ENCODE data around the gene CNNM1. TPM values are rescaled to one million over a fixed set of nuclear protein-coding genes. Genes with fewer than 3 reads are reported as not detected.

Gene CNNM1
- 0.22 TPM for polyA plus RNA-seq (2013, experiment 1 of 2; ENCODE audit: insufficient read length)
- 0.25 TPM for polyA plus RNA-seq (2013, experiment 2 of 2; ENCODE audit: insufficient read length)

DNA sequence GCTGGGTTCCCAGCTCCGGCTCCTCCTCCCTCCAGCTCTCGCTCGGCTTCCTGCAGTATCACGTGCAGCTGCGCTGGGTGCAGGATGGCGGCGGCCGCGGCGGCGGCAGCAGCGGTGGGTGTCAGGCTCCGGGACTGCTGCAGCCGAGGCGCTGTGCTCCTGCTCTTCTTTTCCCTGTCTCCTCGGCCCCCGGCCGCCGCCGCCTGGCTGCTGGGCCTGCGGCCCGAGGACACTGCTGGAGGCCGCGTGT, at the start of gene CNNM1:
CNNM1 (plus strand) TSS at position 53 of the 250 bp plus-strand sequence; CDS start at position 85, 32 bp downstream.
- DNase-seq, result peak; percentile 9

DNA sequence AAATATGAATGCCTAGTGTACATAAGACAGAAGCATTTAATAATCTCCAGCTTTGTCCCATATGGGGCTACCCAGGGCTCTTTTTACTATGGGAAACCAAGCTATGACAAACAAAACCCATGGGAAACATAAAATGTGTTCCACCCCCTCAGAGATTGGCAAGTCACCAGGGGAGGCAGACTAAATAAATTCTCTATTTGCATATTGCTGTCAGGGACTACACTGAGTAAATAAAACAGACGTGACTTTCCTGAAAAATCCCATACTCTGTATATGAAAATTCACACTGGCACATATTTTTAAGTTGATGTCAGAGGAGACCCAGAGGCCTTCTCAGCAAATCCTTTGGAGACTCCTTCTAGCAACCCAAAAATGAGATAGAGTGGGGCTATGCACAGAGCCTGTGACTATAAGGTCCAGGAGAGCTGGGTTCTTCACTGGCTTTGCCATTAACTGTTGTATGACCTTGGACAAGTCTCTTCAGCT, 49.5 kb upstream of the CNNM1 start:
- peak; percentile 60 for DNase-seq

DNA sequence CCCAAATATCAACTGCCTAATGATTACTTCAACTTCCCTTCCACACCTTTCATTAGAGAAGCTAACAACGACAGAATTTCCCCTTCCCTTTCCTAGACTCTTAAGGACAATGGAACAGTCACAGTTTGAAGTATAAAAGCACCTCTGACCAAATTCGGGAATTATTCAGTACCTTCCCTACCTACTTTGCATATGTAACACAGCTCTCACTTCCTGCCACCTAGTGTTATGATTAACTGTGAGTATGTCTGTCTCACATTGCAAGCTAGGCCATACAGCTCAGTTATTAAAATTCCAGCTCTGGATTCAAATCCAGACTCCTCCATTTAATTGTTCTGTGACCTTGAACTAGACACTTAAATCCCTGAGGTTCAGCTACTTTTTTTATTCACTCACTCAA, 48.7 kb upstream of the CNNM1 start:
- no peak for DNase-seq

DNA sequence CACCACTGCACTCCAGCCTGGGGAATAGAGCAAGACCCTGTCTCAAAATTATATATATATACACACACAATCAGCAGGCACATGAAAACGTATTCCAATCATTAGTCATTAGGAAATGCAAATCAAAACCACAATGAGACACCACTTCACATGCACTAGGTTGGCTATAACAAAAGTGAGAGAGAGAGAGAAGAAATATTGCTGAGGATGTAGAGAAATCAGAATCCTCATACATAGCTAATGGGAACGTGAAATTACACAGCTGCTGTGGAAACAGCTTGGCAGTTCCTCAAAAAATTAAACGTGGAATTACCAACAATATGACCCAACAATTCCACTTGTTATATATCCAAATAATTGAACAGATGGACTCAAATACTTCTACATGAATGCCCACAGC, 43.3 kb upstream of the CNNM1 start:
- peak; percentile 66 for DNase-seq

DNA sequence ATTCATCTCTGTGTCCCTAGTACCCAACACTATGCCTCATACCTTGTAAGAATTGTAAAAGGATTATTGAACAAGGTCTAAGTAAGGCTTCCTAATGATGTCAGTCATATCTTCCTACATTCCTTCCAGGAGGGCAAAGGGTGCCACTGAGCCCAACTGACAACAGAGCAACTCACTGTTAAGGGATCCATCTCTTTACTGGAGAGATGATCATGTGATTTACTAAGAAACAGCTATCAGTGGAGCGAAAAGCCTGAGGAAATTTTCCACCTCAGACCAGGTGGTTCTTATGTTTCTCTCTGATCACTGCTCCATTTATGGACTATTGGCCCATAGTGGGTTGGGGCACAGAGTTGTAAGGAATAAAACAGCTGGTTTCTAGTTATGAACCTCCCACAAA, 38.9 kb upstream of the CNNM1 start:
- DNase-seq, result no peak

DNA sequence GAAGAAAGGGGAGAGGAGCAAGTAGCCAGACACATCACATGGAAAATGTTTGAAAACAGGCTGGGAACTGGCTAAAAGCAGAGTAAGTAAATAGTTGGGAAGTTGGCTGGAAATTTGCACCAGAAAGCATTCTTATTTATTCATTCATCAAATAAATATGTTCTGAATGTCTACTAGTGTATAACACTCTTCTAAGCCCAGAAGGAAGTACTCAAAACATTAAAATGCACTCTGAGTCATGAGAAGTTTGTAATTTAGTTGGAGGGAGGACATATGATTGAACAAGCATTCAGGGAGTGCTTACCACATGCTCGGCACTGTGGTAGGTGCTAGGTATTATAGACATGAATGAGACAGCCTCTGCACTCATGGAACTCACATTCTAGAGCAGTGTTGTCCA, 37.0 kb upstream of the CNNM1 start:
- peak; percentile 87 for DNase-seq

DNA sequence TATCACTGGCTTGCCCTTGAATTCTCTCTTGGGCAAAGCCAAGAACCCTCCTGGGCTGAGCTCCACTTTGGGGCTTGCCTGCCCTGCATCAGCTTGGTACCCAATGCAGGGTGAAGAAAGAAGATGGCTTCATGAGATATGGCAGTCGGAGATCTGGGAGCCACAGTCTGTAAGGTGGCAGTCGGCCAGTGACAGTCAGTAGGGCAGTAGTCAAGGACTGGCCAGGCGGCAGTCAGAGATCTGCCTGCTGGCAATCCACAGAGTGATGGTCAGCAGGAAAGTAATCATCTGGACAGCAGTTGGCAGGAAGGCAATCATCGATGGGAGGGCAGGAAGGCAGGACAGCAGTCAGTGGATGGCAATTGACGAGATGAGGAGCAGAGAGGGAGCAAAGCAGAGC, 32.6 kb upstream of the CNNM1 start:
- no peak for DNase-seq

DNA sequence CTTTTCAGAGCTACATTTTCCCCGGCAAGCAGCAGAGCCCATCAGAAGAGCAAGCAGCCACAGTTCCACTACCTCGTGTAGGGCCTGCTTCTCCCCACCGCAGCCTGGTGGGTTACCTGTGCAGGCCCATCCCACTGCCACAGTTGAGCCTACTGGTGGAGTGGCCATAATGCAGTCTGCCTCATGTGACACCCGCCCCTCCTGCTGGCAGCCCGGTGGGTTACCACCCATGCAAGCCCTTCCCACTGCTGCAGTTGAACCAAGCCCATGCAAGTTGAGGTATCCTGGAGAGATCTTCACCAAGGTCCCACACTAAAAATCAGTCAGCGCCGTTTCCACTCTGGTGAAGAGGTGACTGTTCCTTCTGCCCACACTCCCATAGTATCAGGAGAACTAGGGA, 32.1 kb upstream of the CNNM1 start:
- no peak for DNase-seq

DNA sequence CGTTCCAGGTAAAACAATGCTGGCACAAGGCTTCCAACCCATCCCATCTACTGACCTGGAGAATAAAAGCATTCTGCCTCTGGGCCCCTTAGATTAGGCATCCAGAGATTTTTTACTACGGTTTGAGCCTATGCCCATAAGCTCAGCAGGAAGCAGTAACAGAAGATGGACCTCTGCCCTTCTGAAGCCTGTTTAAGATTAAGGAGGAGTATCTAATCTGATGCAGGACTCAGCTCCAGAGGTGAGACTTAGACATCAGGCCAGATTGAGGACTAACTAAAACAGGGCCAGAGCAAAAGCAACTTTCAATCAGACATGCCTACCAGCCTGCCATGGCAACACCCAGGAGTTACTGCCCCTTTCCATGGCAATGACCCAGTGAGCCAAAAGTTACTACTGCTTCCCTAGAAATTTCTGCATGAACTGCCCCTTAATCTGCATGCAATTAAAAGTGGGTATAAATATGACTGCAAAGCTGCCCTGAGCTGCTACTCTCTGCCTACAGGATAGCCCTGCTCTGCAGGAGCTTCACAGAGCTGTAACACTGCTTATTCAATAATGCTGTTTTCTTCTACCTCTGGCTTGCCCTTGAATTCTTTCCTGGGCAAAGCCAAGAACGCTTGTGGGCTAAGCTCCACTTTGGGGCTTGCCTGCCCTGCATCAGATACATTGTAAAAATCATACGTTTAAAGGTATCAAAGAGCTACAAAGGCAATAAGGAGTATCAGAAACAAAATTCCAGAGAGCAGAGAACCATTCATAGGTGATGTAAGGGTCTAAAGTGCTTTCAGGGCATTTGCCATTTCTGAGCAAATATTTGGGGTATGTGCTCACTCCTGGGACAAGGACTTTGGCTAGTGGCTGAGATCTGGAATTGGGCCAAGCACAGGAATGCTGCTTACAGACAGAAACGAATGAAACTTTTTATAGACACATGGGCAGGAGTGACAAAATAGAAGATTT, 25.0 kb upstream of the CNNM1 start:
- peak; percentile 54 for DNase-seq

DNA sequence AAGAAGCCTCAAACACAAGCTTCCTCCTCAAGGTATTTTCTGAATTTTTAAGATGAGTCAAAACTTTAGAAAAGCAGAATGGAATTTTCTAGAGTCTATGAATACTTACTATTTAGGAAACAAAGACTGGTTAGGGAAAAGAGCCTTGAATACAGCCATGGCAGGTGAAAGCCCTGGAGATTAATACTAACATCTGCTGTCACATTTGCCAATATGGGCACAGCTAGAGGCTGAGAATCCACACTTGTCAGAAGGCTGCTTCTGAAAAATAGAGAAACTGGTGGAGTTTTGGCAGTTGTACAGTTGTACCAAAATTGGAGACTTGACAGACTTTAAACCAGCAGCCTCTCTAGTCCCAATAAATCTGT, 24.3 kb upstream of the CNNM1 start:
- DNase-seq, result no peak

DNA sequence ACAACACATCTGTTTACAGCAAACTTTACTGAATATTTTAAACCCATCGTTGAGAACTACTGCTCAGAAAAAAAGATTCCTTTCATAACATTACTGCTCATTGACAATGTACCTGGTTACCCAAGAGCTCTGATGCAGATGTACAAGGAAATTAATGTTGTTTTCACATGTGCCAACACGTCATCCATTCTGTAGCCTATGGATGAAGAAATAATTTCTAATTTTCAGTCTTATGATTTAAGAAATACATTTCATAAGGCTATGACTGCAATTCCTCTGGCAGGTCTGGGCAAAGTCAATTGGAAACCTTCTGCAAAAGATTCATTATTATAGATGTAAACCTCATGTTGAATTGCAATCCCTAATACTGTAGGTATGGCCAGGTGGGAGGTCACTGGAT, 16.7 kb upstream of the CNNM1 start:
- no peak for DNase-seq

DNA sequence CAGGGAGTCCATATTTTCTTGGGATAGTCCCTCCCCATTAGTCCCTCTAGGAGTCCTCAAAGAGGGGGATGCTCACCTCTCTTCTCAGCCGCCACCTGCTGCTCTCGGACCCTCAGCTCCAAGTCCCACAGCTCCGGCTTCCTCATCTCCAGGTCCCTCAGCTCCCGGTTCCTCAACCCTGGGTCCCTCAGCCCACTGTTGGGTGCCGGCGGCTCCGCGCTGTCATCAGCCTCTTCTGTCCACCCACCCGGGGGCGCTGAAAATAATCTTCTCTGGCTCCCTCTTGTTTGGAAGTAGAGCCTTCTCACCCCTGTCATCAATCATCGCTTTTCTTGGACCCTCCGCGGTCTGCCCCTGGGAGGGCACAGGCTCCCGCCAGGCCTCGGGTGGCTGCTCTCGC, 13.3 kb upstream of the CNNM1 start:
- DNase-seq, result no peak

DNA sequence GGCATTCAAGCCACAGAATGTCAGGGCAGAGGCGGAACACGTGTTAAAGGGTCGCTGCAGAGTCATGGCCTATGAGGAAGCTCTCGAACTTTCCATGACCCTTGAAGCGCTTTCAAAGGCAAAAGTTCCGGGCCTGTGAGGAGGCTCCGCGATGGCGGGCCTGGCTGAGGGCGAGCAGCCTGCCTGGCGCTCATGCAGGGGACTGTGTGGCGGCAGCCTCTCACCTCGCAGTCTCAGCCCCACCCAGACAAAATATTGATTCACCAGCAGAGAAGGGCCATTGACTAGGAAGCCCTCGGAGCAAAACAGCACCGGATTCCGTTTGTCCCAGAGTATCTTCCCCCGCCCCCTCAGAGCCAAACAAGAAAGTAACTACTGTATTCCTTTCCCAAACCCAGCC, 12.8 kb upstream of the CNNM1 start:
- DNase-seq, result no peak

DNA sequence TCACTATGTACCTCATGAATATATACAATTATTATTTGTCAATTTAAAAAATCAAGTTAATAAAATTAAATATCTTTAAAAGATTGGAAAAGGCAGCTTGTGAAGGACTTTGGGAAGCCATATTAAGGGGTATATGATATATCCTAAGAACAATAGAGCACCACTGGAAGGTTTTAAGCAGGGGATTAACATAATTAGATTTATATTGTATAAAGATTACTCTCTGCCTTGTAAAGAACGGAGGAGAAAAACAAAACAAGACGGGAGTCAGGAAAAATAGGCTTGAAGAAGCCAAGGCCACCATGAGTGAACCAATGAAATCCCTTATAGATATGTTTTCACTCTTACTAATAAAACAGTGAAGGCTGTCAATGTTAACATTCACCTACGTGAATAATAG, 11.1 kb upstream of the CNNM1 start:
- DNase-seq, result no peak

DNA sequence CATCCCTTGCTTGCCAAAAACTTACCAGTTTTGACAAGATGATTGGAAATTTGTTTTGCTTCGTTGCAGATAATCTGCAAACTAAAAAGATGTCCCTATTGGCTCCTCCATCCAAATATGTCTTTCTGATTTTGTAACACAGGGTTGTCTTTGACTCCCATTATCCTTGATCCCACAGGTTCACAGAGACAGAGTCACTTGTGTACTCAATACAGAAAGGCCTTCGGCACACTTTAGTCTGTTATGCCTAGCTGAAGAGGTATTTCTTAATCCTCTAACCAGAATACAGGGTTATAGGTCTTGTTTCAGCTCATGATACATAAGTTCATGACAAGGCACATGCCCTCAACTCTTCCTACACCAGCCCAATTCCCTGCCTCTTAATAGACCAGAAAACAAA, 10.7 kb upstream of the CNNM1 start:
- DNase-seq, result no peak

DNA sequence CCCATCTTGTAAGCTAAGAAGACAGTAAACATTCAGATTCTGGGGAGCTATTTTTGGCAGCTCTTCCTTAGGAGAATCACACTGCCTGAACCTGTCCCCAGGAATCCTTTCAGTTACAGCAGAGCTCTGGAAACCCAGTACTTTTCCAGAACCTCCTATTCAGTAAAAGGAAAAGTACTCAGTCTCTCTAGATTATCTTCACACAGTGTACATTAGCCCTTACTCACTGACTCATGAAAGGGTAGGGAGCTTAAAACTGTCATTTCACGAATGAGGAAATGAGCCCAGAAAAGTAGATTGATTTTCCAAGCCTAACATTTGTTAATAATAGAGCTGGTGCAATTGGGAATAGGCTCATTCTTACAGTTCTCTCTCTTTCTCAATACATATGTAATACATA, 3.9 kb upstream of the CNNM1 start:
- no peak for DNase-seq

DNA sequence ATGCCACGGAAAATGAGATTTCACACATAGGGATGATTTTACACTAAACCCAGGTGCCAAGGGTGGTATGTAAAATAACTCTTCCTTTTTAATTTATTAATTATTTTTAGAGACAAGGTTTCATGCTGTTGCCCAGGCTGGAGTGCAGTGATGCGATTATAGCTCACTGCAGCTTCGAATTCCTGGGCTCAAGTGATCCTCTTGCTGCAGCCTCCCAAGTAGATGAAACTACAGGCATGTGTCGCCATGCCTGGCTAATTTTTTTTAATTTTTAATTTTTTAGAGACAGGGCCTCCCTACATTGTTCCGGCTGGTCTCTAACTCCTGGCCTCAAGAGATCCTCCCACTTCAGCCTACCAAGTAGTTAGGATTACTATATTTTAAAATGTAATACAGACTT, 2.3 kb upstream of the CNNM1 start:
- DNase-seq, result no peak

DNA sequence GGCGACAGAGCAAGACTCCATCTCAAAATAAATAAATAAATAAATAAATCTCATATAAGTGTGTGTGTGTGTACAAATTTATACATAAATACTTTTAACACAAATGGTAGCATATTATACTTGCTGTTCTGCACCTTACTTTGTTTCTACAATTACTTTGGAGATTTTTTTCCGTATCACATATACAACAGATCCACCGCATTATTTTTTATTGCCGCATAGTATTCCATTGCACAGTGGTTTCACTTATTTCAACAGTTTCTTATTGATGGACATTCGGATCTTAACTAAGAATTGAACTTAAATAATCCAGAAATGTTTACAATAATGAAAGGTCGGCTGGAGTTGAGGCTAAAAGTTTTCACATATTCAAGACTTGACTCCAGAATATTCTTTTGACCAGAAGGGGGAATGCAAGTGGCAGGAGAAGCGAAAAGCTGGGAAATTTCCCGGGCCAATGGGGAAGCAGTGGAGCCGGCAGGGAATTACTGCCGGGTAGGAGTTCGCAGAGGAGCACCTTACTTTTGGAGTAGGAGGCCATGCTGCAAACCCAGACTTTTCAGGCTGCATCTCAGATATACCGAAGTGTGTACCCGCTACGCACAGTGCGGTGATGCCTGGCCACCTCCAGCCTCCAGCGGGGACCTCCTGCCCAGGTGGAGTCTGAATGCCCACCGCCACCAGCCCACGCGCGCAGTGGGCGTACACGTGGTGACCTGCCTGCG, 415 bp upstream of the CNNM1 start:
- peak; percentile 15 for DNase-seq

DNA sequence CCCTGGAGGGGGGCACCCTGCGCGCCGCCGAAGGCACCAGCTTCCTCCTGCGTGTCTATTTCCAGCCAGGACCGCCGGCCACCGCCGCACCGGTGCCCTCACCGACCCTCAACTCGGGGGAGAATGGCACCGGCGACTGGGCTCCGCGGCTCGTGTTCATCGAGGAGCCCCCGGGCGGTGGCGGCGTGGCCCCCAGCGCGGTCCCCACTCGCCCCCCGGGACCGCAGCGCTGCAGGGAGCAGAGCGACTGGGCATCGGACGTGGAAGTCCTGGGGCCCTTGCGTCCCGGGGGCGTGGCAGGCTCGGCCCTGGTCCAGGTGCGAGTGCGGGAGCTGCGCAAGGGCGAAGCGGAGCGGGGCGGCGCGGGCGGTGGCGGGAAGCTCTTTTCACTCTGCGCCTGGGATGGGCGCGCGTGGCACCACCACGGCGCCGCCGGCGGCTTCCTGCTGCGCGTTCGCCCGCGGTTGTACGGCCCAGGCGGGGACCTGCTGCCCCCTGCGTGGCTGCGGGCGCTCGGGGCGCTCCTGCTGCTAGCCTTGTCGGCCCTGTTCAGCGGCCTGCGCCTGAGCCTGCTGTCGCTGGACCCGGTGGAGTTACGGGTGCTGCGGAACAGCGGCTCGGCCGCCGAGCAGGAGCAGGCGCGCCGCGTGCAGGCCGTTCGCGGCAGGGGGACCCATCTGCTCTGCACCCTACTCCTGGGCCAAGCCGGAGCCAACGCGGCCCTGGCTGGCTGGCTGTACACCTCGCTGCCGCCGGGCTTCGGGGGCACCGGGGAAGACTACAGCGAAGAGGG, 594 bp downstream of the CNNM1 start:
- peak; percentile 24 for DNase-seq

DNA sequence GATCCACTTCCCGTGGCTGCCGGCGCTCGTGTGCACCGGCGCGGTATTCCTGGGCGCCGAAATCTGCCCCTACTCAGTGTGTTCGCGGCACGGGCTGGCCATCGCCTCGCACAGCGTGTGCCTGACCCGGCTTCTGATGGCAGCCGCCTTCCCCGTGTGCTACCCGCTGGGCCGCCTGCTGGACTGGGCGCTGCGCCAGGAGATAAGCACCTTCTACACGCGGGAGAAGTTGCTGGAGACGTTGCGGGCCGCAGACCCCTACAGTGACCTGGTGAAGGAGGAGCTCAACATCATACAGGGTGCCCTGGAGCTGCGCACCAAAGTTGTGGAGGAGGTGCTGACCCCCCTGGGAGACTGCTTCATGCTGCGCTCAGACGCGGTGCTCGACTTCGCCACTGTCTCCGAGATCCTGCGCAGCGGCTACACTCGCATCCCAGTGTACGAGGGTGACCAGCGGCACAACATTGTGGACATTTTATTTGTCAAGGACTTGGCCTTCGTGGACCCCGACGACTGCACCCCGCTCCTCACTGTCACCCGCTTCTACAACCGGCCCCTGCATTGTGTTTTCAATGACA, 1.3 kb downstream of the CNNM1 start:
- DNase-seq, result no peak

DNA sequence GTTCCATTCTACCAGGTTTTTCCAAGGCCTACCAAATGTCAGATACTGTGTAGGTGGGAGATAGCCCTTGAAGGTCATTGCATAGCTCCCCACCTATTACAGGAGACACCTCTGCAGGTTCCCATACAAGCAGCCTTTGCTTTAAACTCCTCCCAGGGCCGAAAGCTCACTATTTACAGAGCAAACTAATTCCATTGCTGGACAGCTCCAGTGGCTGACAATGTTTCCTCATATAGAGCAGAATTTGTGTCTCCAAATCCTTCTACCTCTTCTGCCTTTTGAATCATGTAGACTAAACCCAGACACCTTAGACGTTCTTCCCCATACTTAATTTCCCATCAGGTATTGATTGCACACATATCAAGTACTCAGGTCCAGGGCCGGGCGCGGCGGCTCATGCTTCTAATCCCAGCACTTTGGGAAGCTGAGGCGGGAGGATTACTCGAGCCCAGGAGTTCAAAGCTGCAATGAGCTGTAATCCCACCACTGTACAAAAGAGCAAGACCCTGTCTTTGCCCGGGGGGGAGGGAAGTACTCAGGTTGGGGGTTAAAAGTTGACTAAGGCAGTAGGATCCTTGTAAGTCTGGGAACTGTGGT, 2.1 kb downstream of the CNNM1 start:
- peak; percentile 13 for DNase-seq

DNA sequence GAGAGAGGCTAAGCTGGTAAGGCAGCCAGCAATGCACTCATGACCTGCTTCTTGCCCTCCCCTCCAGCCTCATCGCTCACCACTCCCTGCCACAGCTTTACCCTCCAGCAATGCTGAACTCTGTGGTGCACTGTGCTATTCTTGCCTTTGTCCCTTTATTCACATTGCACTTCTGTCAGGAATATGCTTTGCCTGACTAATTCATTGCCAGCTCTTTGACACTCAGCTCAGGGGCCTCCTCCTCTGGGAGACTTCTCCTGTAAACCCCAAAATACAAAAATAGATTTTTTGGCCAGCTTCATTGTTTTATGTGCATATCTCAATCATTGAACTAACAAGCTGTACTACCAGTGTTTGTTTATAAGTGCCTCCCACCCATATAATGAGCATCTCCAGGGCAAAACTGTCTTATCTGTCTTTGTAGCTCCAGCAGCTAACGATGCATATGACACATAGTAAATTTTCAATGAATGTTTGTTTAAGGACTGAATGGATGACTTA, 8.2 kb downstream of the CNNM1 start:
- DNase-seq, result no peak
